NCI-H1105 treated with DMSO at 0.1 percent for 48 hours (cell line): ENCODE measurements around the gene CLRN2.
"Not testable (repeated sequence)": the region's sequence is repeated elsewhere in the genome, so short reads cannot be mapped to it uniquely, and the experiment has no call there.

ENCODE experiments used
- DNase-seq: peaks from one replicate; lab custom pipeline; 2025; lab: John Stamatoyannopoulos, UW

Gene CLRN2

DNA sequence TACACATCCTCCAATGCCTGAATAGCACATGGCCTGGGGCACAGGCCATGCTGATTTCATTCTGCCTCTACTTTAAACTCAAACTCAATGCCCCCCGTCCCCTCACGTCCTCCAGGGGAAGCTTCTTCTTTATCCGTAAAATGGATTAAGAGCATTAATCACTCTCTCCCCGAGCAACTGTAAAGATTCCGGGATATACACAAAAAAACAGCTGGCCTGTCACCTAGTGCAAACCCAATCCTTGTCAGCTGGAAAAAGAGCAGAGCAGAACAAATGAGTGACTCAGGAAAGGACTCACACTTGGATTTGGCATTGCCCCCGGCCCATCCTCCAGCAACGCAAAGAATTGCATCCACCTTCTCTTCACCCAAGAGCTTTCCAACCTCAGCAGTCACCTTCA is 10.9 kb upstream of the CLRN2 start:
- no peak for DNase-seq

DNA sequence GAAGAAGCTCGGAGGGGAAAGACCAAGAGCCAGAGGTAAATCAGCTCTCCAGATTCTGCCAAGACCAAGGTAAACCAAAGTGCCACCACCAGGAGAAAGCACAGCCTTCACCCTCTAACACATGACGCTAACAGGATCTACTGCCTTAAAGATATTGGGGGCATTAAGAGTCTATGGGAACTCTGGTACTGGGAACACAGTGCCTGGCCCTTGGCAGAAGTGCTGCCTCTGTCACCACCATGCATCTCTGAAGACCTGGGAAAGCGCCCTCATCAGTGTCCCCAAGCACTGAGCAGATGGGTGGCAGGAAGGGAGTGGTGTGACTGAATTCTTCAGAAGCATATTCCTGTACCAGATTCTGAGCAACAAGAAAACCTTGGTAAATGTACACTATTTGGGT is 4.4 kb upstream of the CLRN2 start:
- no peak for DNase-seq

DNA sequence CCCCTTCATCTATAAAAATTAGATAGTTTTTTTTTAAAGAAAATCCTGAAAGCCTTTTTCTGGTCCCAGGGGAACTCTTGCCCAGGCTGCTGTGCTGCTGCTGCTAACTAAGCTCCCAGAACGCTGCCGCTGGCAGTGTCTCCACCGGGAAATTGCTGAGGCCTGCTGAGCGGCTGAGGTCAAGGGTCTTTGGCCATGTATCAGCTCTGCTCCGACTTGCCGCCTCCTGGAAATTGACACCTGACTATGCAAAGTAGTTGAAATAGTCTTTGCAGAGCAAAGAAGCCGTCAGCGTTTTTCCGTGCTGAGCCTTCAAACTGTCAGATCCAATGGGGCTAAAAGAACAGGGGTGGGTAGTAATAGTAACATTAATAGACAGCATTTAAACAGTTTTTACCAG is 3.9 kb upstream of the CLRN2 start:
- DNase-seq: no peak

- no peak for DNase-seq
Measured at GRCh38 chr4:17511509-17511949, 3.4 kb upstream of the CLRN2 start.

- DNase-seq: peak; percentile 44
Measured at GRCh38 chr4:17511950-17512795, 2.8 kb upstream of the CLRN2 start, which contains the start of gene QDPR. QDPR (minus strand) TSS chr4:17512090; CDS start chr4:17512054, 36 bp downstream.

DNA sequence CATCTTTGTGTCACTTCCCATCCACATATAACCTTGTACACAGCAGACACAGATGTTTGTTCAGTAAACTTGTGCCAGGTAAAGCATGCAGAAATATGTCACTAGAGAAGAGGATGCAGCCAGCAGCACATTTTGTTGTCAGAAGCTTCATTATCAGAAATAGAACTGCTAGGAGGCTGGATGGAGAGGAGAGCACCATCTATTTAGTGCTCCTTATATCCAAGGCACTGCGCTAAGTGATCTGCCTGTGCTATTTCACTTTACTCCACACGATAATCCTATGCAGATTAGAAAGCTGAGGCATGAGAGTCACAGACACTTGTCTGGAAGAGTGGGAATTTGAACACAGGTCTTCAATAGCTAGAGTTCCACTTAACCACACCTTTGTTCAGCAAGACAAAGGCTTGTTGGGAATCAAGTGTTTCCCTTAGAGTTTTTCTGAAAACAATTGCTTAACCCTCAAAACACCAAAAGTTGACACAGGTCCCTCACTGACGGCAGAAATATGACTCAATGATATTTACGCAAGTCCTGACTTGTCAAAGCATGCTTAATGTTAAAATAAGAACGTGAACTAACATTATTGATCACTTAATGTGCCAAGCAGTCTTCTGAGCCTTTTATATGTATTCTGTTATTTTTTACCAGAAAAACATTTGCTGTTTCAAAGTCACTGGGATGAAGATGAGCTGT is 1.8 kb upstream of the CLRN2 start:
- no peak for DNase-seq

DNA sequence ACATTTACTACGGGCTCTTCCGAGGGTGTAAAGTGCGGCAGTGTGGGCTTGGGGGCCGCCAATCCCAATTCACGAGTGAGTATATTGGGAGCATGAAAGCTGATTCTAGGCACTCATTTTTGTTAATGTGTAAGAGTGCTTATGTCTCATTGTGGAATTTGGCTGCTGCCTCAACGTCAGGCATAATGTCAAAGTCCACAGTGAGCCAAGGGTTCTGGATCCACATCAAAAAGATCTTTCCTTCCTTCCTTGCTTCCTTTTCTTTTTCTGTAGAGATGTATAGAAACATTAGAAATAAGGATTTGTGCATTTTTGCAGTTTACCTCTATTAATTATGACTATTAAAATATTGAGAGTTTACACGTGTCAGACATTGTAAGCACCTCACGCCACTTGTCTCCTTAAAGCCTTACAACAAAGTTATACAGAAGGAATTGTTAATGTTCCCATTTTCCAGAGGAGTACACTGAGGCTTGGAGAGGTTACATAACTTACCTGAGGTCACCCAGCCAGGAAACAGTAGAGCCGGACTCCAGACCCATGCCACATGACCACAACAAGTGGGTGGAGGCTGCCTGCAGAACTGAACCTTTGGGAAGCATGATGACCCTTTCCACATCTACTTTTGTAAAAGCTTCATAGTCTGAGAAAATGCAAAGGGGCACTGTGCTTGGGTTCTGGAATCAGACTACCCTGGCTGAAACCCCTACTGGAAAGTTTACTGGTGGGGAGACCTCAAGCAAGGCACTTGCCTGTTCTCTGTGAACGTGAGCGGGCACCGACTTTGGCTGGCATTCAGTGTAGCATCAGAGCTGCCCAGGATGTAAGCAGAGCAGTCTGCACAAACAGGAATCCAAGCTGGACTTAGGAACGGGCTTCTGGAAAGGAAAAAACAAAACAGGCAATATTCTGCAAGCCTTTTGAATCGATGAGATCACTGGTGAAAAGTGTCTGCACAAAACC is 761 bp downstream of the CLRN2 start:
- DNase-seq: no peak

- DNase-seq: no peak
Measured at GRCh38 chr4:17516980-17517379, 2.0 kb downstream of the CLRN2 start.

DNA sequence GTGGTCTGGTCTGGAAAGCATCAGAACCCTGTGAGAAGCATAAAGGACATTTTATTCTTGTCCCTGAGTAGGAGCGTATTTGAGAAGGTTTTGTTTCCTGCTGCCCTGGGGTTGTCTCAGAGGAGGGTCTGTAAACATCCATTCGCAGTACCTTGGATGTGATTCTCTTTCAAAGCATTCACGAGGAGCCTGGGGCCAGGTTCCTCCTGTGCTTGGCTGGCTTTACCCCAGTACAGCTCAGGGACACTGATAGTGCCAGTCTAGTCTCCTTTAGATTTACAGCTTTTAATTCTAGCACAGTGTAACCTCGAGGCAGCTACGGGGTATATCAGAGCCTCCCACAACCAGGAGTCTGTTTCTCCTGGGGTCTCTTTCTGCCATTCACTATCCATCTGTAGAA is 2.7 kb downstream of the CLRN2 start:
- no peak for DNase-seq

GRCh38 chr4:17521595-17521994 is 6.6 kb downstream of the CLRN2 start:
- DNase-seq: no peak

DNA sequence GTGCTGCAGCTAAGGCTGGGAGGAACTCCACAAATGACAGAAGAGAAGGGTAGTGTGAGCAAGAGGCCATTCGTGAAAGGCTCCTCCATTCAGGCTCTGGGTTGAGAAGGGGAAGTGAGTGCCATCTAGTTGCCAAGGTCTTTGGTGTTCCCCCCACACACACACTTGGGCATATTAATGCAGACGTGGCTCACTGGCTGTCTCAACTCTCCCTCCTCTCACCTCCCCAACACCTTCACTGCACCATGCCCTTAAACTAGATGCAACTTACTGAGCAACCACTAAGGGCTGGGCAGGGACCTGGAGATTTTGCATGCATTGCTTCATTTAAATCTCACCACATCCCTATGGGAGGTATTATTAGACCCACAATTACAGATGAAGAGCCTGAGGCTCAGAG is 8.7 kb downstream of the CLRN2 start:
- no peak for DNase-seq

DNA sequence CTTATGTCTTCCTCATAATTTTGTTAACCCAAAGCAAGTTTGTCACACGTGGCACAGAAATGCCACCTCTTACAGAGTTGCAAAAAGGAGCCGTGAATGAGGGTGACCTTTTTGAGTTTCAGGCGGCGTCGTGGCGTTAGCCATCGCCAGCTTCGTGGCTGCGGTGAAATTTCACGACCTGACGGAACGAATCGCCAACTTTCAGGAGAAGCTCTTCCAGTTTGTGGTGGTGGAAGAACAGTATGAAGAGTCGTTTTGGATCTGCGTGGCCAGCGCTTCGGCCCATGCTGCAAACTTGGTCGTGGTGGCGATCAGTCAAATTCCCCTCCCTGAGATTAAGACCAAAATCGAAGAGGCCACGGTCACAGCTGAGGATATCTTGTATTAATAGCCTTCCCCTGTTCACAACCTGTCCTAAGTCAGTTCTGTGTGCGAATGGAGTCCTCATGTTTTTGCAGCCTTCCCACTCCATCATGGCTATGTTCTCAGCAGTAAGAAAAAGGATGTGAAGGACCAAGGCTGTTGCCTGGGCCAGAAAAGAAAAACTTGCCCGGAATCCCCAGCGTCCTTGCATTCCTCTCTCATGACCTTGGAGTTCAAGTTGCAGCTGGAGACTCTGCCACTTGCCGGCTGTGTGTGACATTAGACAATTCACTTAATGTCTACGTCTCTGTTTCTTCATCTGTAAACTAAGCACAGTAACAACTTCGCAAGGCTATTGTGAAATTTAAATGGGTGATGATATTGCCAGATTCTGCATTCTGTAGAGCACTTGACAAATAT is 11.9 kb downstream of the CLRN2 start:
- DNase-seq: no peak

DNA sequence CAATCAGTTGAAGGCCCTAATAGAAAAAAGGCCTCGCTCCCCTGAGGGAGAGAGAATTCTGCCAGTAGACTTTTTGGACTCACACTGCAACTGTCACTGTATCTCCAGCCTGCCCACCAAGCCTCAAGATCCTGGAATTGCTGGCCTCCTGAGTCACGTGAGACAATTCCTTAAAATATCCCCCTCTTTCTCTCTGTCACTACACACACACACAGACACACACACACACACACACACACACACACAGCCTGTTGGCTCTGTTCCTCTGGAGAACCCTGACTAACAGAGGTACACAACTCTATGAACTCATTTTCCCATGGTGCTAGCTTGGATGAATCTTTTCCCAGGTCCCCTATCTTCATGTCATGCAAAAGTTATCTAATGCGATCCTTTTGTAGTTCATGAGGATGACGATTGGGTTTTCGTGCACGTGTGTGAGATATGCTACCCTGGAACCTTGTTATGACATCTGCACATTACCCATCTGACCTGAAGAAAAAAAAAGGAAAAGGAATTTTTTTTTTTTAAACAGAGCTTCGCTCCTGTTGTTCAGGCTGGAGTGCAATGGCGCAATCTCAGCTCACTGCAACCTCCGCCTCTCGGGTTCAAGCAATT is 13.7 kb downstream of the CLRN2 start:
- DNase-seq: no peak

DNA sequence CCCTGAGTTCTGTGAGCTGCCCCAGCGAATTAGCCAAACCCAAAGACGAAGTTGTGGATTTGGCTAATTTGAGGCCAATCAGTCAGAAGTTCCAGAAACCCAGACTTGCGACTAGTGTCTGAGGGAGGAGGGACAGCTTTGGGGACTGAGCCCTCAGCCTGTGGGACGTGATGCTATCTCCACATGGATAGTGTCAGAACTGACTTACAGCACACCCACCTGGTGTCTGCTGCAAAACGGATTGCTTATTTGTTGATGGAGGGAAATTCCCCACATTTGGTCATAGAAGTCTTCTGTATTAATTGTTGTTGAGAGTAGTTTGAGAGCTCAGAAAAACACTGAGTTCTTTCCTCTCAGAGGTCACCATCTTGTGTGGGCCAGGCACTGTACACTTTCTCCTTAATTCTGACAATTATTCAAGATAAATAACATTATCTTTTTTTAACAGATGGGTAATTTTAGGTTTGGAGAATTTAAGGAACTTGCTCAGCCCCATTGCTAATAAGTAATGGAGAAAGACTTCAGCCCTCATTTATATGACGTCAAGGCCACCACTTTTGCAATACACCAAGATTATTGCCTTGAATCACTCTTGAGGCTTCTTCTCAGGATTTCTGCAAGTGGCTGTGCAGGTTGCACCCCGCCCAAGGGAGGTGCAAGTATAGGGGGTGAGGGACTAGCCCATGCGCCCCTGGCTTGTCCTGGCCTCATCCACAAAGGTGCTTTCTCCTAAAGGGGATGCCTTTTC is 16.7 kb downstream of the CLRN2 start:
- DNase-seq: no peak

DNA sequence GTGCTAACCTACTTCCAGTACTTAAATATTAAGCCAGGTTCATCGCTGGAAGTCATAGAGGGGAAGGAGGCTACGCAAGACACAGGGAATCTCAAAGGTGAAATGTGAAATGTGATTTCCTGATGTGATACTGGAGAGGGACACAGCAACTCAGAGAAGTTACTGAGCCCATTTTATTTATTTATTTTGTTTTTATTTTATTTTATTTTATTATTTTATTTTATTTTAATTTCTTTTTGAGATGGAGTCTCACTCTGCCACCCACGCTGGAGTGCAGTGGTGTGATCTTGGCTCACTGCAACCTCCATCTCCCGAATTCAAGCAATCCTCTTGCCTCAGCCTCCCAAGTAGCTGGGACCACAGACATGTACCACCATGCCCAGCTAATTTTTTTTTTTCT is 19.7 kb downstream of the CLRN2 start:
- no peak for DNase-seq

- no peak for DNase-seq
Measured at GRCh38 chr4:17535242-17535641, 20.3 kb downstream of the CLRN2 start.

DNA sequence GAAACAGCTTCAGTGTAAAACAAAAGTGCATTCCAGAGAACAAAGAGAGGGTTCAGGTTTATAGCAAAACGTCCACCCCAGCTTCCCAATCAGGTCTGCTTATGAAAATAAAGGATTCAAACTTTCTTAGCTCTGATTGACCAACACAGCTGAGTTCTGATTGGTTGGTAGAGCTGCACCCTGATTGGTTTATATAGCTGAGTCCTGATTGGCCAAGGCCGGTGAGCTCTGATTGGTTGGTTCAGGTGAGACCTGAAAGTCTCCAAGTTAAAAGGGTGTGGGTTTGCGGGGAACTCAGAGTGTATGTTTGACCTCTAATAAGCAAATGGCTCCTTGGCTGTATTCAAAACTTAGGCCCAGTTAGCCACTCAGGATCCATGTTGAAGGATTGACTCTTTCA is 20.9 kb downstream of the CLRN2 start:
- no peak for DNase-seq

GRCh38 chr4:17537060-17537459 is 22.1 kb downstream of the CLRN2 start:
- not testable (repeated sequence) for DNase-seq

GRCh38 chr4:17544205-17544604 is 29.2 kb downstream of the CLRN2 start:
- DNase-seq: peak; percentile 24

DNA sequence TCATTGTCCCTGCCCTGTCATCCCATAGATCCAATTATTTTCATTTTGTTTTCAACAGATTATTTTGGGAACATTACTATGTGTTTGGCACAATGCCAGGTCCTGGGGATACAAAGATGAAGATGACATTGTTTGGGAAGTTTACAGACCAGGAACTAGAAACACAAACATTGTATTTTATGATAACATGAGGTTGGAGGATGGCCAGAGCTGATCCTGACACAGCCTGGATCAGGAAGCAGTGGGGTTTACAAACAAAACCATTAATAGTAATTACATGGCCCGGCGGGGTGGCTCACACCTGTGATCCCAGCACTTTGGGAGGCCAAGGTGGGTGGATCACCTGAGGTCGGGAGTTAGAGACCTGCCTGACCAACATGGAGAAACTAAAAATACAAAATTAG is 29.9 kb downstream of the CLRN2 start:
- DNase-seq: peak; percentile 39
